ENCODE data around the gene KIFC3. TPM values are rescaled to one million over a fixed set of nuclear protein-coding genes. Genes with fewer than 3 reads are reported as not detected.

KIFC3 gene
- total and polyA plus RNA-seq, 2 of the 13 experiments (the other 11 are each of a cell fraction or from before 2014, with no cell fraction given), result 42.1 to 45.3 TPM

DNA sequence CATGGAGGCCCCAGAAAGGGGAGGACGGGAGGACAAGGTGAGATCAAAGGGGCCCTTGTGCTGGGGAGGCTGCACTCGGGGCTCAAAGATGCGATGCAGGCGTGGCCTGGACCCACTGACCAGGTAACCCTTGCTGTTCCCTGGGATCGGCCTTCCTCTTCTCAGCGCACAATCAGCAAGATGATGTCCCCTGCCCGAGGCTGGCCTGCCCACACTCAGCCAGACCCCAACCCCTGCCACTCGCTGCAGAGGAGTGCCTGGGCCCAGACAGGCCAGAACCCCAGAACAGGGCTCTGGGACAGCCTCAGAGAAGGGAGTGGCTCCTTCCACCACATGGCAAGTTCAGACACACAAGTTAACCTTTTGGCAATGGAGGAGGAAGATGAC, 14.8 kb downstream of the KIFC3 start (continued):
- no peak for TF ChIP-seq ZSCAN31 (CRISPR knock-in tag; IDR thresholded peaks at IDR 0.05; ENCODE audit: low read depth)
- TF ChIP-seq DMAP1 (CRISPR knock-in tag; IDR thresholded peaks at IDR 0.05), result no peak
- no peak for TF ChIP-seq LCORL (IDR thresholded peaks at IDR 0.05)
- TF ChIP-seq LCORL (CRISPR knock-in tag; IDR thresholded peaks at IDR 0.05), result no peak
- no peak for TF ChIP-seq ADNP (CRISPR knock-in tag; IDR thresholded peaks at IDR 0.05)
- no peak for TF ChIP-seq GATAD2A (CRISPR knock-in tag; IDR thresholded peaks at IDR 0.05)
- no peak for TF ChIP-seq ZNF598 (CRISPR knock-in tag; IDR thresholded peaks at IDR 0.05; ENCODE audit: borderline replicate concordance)
- no peak for TF ChIP-seq ARNT (IDR thresholded peaks at IDR 0.05)
- TF ChIP-seq, protein P1, sequence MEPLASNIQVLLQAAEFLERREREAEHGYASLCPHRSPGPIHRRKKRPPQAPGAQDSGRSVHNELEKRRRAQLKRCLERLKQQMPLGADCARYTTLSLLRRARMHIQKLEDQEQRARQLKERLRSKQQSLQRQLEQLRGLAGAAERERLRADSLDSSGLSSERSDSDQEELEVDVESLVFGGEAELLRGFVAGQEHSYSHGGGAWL (CRISPR knock-in tag; IDR thresholded peaks at IDR 0.05), result no peak
- TF ChIP-seq ZNF775 (CRISPR knock-in tag; IDR thresholded peaks at IDR 0.05; ENCODE audit: borderline replicate concordance), result no peak
- no peak for TF ChIP-seq TSC22D2 (CRISPR knock-in tag; IDR thresholded peaks at IDR 0.05; ENCODE audit: borderline replicate concordance)
- no peak for TF ChIP-seq BHLHE40 (IDR thresholded peaks at IDR 0.05; ENCODE audit: low read length)
- TF ChIP-seq ZNF746 (CRISPR knock-in tag; IDR thresholded peaks at IDR 0.05), result no peak
- no peak for TF ChIP-seq JARID2 (CRISPR knock-in tag; IDR thresholded peaks at IDR 0.05; ENCODE audit: insufficient replicate concordance)

DNA sequence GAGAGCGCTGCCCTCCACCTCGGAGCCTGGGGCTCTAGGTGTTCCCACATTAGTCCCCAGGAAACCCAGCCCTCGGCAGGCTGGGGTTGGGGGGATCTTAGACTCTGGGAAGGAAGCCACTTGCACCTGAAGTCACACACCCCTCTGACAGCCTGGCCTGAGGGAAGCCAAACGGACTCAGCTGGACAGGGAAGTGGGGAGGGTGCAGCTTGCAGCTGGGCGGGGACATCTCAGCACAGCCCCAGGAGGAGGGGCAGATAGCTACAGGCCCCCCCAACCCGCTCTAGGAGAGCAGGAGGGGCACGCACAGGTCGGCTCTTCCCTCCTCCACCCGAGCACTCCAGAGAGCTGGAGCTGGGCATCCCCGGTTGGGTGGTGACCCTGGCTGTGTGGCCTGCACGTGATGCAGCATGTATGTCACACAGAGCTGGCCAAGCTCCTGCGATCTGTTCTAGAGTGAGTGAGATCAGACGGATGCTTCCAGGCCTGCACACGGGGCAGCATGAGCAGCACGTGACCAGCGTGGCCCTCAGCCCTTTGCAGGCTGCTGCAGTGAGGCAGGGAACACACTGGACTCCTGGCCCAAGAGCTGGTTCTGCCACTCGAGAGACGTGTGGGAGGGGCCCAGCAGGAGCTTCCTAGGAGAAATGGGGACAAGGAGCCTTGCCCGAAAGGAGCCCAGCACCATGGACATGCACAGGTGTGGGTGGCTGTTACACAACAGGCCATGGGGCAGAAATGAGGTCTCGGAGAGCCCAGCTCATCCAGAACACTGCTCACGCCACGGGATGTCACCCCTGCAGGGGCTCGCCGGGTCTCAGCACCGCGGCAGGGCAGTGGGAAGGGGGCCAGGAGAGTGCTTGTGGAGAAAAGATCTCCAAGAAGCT, 15.4 kb downstream of the KIFC3 start:
- H3K27ac ChIP-seq (ENCODE audit: extremely low read length, insufficient read depth, low read length), result no peak overlapping the region
- ChIA-PET POLR2A (interaction anchor here (8.1 kb wide), 1 partner anchor 12 kb away, joined by 141 read pairs; the partner anchor contains the start of gene KIFC3), CTCF (ENCODE audit: low intra/inter-chr PET ratio, low total read pairs) (no interaction called here)
- no peak overlapping the region for H3K4me2 ChIP-seq (ENCODE audit: low read depth, low read length)
- in situ Hi-C loops (cut with HindIII; ENCODE audit: extremely low pct_ligation_motif_present, low pct_unique_long_range_greater_than_20kb), result no loop called here
- no peaks in the 10 kb centered on the region for H3K79me2 ChIP-seq (ENCODE audit: insufficient read depth, low read length)
- peaks cover 24 to 49% of the 10 kb centered on the region in 2 experiments for H3K36me3 ChIP-seq (replicated peaks in 1 of 2; ENCODE audit: control insufficient read depth in 1 of 2, insufficient read depth in 2 of 2, low read length in 2 of 2)
- no peak overlapping the region for H2AFZ ChIP-seq (ENCODE audit: low read length)
- WGBS (ENCODE audit: low lambda C conversion rate), result 94% methylated on average over 16 of the region's 26 CpGs
- intact Hi-C loops (cut with micrococcal nuclease; ENCODE audit: unreplicated experiment), result no loop called here
- H3K27me3 ChIP-seq (ENCODE audit: control insufficient read depth in 1 of 2, insufficient read depth in 2 of 2, low read length in 2 of 2), result no peaks in the 10 kb centered on the region
- ATAC-seq, result no peak
- FAIRE-seq, result no peak
- no peak overlapping the region for H3K9ac ChIP-seq (ENCODE audit: insufficient read depth, low read depth, low read length)
- BruUV-seq (replicated peaks), result no TSS peak
- DNase-seq (ENCODE audit: low spot score), result no peak
- no peak overlapping the region for H3K4me3 ChIP-seq (replicated peaks in 1 of 3; ENCODE audit: insufficient read depth in 1 of 3, low read depth in 2 of 3, low read length in 3 of 3)
- no peaks in the 10 kb centered on the region for H4K20me1 ChIP-seq (ENCODE audit: insufficient read depth, low read length)
- no peaks in the 10 kb centered on the region for H3K9me3 ChIP-seq (ENCODE audit: low read length)
- peaks cover 37% of the 10 kb centered on the region for H3K4me1 ChIP-seq (ENCODE audit: insufficient read depth, low read length)
- TF ChIP-seq ZNF776 (CRISPR knock-in tag; IDR thresholded peaks at IDR 0.05), result 0 out of 2 replicates have a peak, but pooled peaks have one; percentile 23
- TF ChIP-seq, protein P2, sequence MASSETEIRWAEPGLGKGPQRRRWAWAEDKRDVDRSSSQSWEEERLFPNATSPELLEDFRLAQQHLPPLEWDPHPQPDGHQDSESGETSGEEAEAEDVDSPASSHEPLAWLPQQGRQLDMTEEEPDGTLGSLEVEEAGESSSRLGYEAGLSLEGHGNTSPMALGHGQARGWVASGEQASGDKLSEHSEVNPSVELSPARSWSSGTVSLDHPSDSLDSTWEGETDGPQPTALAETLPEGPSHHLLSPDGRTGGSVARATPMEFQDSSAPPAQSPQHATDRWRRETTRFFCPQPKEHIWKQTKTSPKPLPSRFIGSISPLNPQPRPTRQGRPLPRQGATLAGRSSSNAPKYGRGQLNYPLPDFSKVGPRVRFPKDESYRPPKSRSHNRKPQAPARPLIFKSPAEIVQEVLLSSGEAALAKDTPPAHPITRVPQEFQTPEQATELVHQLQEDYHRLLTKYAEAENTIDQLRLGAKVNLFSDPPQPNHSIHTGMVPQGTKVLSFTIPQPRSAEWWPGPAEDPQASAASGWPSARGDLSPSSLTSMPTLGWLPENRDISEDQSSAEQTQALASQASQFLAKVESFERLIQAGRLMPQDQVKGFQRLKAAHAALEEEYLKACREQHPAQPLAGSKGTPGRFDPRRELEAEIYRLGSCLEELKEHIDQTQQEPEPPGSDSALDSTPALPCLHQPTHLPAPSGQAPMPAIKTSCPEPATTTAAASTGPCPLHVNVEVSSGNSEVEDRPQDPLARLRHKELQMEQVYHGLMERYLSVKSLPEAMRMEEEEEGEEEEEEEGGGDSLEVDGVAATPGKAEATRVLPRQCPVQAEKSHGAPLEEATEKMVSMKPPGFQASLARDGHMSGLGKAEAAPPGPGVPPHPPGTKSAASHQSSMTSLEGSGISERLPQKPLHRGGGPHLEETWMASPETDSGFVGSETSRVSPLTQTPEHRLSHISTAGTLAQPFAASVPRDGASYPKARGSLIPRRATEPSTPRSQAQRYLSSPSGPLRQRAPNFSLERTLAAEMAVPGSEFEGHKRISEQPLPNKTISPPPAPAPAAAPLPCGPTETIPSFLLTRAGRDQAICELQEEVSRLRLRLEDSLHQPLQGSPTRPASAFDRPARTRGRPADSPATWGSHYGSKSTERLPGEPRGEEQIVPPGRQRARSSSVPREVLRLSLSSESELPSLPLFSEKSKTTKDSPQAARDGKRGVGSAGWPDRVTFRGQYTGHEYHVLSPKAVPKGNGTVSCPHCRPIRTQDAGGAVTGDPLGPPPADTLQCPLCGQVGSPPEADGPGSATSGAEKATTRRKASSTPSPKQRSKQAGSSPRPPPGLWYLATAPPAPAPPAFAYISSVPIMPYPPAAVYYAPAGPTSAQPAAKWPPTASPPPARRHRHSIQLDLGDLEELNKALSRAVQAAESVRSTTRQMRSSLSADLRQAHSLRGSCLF (CRISPR knock-in tag; IDR thresholded peaks at IDR 0.05; ENCODE audit: borderline replicate concordance), result no peak

Measured in HepG2 (cell line).